Activated T-helper 2 cell treated with anti-CD3 and anti-CD28 coated beads, Interferon-gamma antibody, Interleukin-2, Interleukin-4, amounts not matched to agents 10 μg/mL and 5 μg/mL and 100 μg/mL, durations not matched to agents 14 hours and 24 hours and 36 hours (primary cell): ENCODE data around the gene ZBTB20. TPM values are rescaled to one million over a fixed set of nuclear protein-coding genes. Genes with fewer than 3 reads are reported as not detected.
"Not testable (repeated sequence)": the region's sequence is repeated elsewhere in the genome, so short reads cannot be mapped to it uniquely, and the experiment has no call there.

Source experiments
- DNase-seq: peaks from one replicate; pipeline ENCODE4 v3.0.0; 2021; ENCODE audit warnings: low spot score
- H3K27ac Mint-ChIP-seq: one replicate; pipeline ENCODE4 v1.8.0; 2021; ENCODE audit warnings: mixed read lengths
- H3K27me3 Mint-ChIP-seq: one replicate; pipeline ENCODE4 v1.8.0; 2021; ENCODE audit warnings: low read depth, mixed read lengths
- H3K36me3 Mint-ChIP-seq: one replicate; pipeline ENCODE4 v1.8.0; 2021; ENCODE audit warnings: low read depth, mixed read lengths
- H3K4me1 Mint-ChIP-seq: one replicate; pipeline ENCODE4 v1.8.0; 2021; ENCODE audit warnings: low read depth, mixed read lengths
- H3K4me3 Mint-ChIP-seq: one replicate; pipeline ENCODE4 v1.8.0; 2021; ENCODE audit warnings: low read depth, mild to moderate bottlenecking, moderate library complexity, mixed read lengths
- H3K9me3 Mint-ChIP-seq: one replicate; pipeline ENCODE4 v1.8.0; 2021; ENCODE audit warnings: mixed read lengths
- intact Hi-C: fragments of 100-400 bp; cut with micrococcal nuclease; formaldehyde crosslinking; loops from one replicate; pipeline ENCODE4 v1.15.1; 2023
- total RNA-seq: library from RNA; stranded (reverse); gene quantifications from 2 replicates; pipeline ENCODE4 v1.2.3, GENCODE V29; 2022

The ZBTB20 gene
- total RNA-seq, 1 donor from 2014 or later, result 3.3 TPM

DNA sequence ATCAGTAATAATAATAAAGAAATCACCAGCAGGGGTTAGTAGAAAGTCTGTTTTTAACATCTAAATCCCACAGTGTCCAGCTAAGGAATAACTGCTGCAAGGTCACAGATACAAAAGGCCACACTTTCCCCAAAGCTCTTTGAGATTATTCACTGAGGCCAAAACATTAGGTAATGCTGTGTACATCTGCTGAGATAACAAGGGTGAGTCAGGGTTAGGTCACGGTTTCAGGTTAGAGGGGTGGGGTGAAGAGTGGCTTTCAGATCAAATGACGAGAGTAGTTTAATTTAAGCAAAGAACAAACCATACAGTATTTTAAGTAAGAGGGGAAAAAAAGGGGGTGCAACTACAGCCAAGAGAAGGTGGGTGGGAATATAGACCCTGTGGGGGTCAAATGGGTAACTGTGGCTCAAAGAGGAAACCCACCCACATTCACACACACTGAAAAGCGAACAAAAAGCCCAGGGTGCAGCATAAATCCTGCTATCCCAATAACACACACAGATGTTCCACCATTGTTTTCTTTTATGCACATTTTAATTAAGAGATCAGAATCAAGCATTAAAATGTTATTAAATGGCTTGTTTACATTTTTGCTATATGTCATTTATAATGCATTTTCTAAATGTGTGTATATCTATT lies 440.4 kb downstream of the ZBTB20 start:
- H3K9me3 Mint-ChIP-seq, result no peaks in the 10 kb centered on the region
- H3K27me3 Mint-ChIP-seq, result no peaks in the 10 kb centered on the region
- no peak overlapping the region for H3K4me3 Mint-ChIP-seq
- no peaks in the 10 kb centered on the region for H3K36me3 Mint-ChIP-seq
- intact Hi-C loops, result loop anchor here (2.0 kb wide), 1 partner anchor 14 kb away; no protein-coding TSS in a partner anchor
- peaks cover 14% of the 10 kb centered on the region for H3K4me1 Mint-ChIP-seq
- H3K27ac Mint-ChIP-seq, result no peak overlapping the region
- no peak for DNase-seq

DNA sequence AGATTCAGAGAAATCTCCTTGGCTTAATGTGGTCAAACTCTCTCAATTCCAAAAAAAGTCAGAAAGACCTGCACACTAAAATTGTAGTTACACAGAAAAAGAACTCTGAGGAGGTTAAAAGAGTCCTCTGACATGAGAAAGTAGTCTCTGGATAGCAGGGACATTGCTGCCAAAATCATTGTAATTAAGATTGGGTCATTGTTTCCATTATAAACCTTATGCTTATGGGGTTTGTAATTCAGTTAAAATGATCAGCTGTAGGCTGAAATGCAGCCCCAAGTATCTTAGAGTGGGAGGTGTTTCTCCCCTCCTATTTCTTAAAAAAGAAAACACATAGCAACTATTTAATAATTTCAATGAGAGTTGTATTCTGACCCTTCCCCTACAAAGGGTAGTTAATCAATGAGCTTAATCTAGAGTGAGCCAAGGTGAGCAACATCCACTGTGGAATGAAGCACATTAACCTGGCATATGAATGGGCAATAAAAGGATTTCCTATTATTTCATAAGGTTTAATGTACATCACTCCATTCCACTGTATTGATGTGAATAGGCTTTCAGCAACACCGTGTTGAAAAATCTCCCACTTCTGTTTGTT lies 446.4 kb downstream of the ZBTB20 start:
- intact Hi-C loops, result no loop called here
- no peak for DNase-seq
- Mint-ChIP-seq H3K9me3 (no peaks in the 10 kb centered on the region), H3K4me3 (no peak overlapping the region), H3K27ac (no peak overlapping the region), H3K4me1 (no peaks in the 10 kb centered on the region), H3K27me3 (peaks cover 5% of the 10 kb centered on the region), H3K36me3 (no peaks in the 10 kb centered on the region)

DNA sequence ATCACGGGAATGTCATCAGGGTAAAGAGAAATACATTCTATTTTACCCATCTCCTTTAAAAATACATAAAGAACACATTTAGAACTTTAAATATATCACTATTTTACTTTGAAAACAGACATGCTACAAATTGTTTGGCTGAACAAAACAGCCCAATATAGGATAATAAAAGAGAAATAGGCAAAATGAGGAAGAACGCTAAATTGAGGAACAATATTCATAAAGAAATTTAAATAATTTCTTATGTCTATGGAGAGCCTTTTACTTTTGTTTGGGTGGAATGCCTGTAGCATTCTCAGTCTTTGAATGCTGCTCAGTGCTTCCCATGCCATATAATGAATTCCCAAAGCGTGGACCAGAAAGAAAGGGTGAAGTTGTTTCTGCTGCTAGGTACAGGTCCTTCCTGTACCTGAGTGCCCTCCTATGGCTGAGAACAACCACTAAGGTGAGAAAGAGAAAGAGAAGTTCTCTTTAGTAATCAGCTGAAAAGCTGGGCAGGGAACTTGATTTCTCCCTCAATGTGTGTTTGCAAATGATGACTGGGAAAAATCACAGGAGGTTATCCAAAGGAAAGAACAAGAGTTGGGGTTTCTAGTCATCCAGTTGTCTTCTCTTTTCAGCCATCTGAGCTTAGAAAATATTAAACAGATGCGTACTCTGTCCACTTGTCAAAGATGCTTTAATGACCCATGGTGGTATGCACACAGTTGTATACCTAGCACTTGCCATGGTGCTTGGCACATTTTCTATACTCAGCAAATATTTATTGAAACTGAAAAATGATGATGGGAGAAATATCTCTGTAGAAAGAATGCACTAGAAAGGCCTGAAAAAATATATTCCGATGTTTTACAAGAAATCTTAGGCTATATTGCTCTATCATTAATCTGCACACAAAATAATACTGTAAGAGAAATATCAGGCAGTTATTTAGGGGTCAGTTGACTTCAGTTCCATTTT lies 448.7 kb downstream of the ZBTB20 start:
- Mint-ChIP-seq H3K27me3 (peaks cover 5% of the 10 kb centered on the region), H3K4me3 (no peak overlapping the region)
- no peak for DNase-seq

DNA sequence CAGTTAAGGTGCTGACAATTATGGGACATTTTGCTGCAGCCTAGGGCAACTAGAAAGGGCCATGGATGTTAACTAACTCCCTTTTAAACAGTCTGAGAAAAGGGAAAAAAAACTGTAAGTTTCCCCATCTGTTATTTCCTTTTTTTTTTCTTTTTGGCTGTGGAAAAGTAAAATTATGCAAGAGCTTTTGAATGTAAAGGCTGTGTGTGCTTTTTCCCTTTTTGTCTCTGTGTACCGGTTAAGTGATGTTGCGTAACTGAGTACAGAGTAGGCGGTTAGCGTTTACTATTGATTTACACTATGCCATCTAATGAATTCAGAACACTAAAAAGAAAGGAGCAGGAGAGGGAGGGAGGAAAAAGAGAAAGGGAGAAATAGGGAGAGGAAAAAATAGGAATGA lies 449.7 kb downstream of the ZBTB20 start:
- no peak for DNase-seq
- no peak overlapping the region for H3K27ac Mint-ChIP-seq
- H3K27me3 Mint-ChIP-seq, result peaks cover 5% of the 10 kb centered on the region
- peaks cover 4% of the 10 kb centered on the region for H3K4me1 Mint-ChIP-seq
- H3K4me3 Mint-ChIP-seq, result no peak overlapping the region
- intact Hi-C loops, result no loop called here
- no peaks in the 10 kb centered on the region for H3K9me3 Mint-ChIP-seq
- no peaks in the 10 kb centered on the region for H3K36me3 Mint-ChIP-seq

More for the DNA sequence above, 448.7 kb downstream of the ZBTB20 start:
- no peaks in the 10 kb centered on the region for H3K4me1 Mint-ChIP-seq
- H3K9me3 Mint-ChIP-seq, result no peaks in the 10 kb centered on the region
- intact Hi-C loops, result no loop called here
- no peak overlapping the region for H3K27ac Mint-ChIP-seq
- H3K36me3 Mint-ChIP-seq, result no peaks in the 10 kb centered on the region

DNA sequence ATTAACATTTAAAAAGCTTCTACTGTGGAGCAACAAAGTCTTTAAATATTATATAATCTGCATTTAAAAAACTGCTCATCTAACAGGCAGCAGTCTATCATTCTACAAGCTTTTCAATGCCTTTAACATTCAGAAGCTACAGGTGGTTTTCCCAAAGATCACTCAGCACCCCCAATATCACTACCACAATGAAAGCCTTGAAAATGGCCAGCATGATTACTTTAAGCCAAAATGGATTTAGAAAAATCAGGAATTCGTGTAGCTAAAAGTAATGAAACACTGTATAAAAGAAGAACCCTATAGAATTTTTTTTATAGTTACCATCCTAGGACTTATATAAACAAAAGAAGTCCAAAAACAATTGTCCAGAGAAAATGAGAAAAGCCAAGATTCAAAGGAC lies 452.8 kb downstream of the ZBTB20 start:
- H3K4me3 Mint-ChIP-seq, result no peak overlapping the region
- intact Hi-C loops, result no loop called here
- peaks cover 5% of the 10 kb centered on the region for H3K27me3 Mint-ChIP-seq
- H3K4me1 Mint-ChIP-seq, result peaks cover 11% of the 10 kb centered on the region
- H3K36me3 Mint-ChIP-seq, result no peaks in the 10 kb centered on the region
- H3K9me3 Mint-ChIP-seq, result no peaks in the 10 kb centered on the region
- H3K27ac Mint-ChIP-seq, result no peak overlapping the region
- no peak for DNase-seq

DNA sequence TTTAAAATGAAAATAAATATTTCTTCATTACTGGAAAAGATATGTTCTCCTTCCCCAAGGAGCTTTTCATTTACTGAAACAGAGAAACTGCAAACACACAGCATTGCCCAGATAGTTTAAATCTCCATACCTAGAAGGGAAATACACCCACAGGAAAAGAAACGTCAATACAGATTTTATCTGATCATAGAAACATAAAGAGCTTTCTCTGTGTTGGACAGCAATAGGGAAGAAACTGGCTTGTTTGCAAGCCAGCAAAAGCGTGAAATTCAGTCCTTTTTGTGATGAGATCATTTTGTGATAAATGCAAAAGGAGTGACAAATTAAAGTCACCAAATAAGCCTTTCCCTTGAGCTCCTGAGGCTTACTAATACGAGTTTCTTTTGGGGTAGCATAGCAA lies 455.2 kb downstream of the ZBTB20 start:
- peaks cover 5% of the 10 kb centered on the region for H3K27me3 Mint-ChIP-seq
- H3K36me3 Mint-ChIP-seq, result no peaks in the 10 kb centered on the region
- H3K4me1 Mint-ChIP-seq, result peaks cover 12% of the 10 kb centered on the region
- DNase-seq, result no peak
- H3K4me3 Mint-ChIP-seq, result no peak overlapping the region
- H3K27ac Mint-ChIP-seq, result no peak overlapping the region
- H3K9me3 Mint-ChIP-seq, result no peaks in the 10 kb centered on the region
- intact Hi-C loops, result loop anchor here (2.0 kb wide), 2 partner anchors 15 to 59 kb away; no protein-coding TSS in a partner anchor

DNA sequence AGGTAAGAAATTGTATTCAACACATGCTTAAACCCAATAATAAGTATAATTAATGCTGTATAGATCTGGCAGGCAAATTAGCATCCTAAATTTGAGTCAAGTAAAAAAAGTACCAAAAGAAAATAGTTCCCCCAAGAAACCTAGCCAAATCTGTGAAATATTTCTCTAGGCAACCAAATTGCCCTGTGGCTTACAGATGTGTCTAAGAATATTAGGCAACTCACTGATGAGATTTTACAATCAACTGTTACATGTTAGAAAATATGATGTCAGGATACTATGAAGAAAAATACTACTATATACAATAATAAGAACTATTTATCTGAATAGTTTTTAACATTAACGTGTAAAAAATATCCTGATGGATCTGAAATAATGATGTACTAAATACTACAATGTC lies 456.2 kb downstream of the ZBTB20 start:
- Mint-ChIP-seq H3K4me1 (peaks cover 17% of the 10 kb centered on the region), H3K9me3 (no peaks in the 10 kb centered on the region), H3K36me3 (no peaks in the 10 kb centered on the region), H3K4me3 (no peak overlapping the region), H3K27ac (no peak overlapping the region), H3K27me3 (no peaks in the 10 kb centered on the region)
- DNase-seq, result no peak
- intact Hi-C loops, result no loop called here

DNA sequence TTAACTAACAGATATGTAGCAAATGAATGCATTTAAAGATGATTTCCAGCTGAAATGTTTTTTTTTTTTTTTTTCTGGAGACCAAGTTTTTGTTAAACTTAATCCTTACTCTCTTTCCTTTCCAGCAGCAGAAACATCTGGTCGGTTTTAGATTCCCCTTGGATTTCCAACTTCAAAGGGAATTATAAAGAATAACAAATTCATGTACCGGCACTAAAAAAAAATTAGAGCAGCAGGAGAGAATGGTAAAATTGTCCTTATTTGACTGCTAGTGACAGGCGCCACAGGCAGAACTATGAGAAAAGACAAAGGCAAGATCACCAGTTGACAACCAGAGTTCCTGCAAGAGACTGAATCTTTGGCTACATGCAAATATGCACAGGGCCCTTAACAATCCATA lies 459.9 kb downstream of the ZBTB20 start:
- Mint-ChIP-seq H3K27ac (no peak overlapping the region), H3K36me3 (no peaks in the 10 kb centered on the region), H3K27me3 (no peaks in the 10 kb centered on the region), H3K4me3 (no peak overlapping the region), H3K9me3 (no peaks in the 10 kb centered on the region), H3K4me1 (peaks cover 10% of the 10 kb centered on the region)
- DNase-seq, result no peak
- intact Hi-C loops, result no loop called here

DNA sequence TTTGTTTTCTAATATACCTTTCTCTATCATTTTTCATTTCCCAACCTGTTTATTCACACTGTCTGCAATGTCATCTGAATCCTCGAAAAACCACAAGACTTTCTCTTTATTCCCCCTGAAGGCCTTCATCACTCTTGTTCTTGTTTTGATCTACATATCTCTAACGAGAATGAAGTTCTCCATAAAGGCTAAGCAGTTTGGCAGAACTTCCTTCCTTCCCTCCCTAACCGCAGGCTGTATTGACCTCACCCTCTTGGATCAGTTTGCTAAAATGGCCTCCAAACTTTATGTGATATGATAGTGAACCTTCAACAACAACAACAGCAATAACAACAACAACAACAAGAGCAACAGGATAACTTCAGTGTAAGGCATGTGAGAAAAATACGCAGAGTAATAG lies 460.5 kb downstream of the ZBTB20 start:
- Mint-ChIP-seq H3K4me3 (no peak overlapping the region), H3K9me3 (no peaks in the 10 kb centered on the region), H3K27ac (no peak overlapping the region), H3K36me3 (no peaks in the 10 kb centered on the region), H3K27me3 (no peaks in the 10 kb centered on the region), H3K4me1 (peaks cover 6% of the 10 kb centered on the region)
- DNase-seq, result no peak
- intact Hi-C loops, result no loop called here

DNA sequence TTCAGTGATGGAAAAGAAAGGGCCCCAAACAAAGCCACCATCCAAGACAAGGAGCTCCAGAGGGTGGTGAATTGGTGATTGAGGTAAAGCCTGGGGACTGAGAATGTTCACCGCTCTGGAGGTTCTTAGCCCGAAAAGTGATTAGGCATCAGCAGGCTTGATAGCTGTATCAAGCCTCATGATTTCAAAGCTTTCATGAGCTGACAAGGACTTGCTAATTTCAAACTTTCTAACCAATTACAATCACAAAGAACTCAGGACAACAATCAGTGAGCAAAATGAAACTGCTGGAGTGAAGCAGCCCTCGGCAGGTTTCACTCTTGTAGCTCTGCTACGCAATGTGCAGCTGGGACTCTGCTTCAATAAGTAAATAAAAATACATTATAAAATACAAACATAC lies 461.9 kb downstream of the ZBTB20 start:
- Mint-ChIP-seq H3K27ac (no peak overlapping the region), H3K4me3 (no peak overlapping the region), H3K27me3 (no peaks in the 10 kb centered on the region), H3K4me1 (peaks cover 6% of the 10 kb centered on the region), H3K9me3 (no peaks in the 10 kb centered on the region), H3K36me3 (no peaks in the 10 kb centered on the region)
- DNase-seq, result no peak
- intact Hi-C loops, result no loop called here

DNA sequence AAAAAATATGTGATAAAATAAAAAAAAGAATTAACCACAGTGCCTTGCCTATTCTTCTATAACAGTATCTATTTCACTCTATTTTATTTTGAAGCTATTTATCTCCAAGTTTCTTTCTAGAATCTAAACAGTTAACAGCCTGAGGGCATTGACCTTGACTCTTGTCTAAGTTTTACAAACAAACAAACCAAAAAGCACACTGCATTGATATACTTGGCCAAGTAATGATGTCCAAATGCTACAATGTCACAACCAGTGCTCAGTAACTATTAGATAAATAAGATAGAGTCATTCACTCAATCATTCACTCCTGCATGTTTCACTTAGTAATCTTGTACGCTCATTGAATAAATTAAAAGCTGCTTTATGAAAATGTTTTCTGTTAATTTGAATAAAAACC lies 466.8 kb downstream of the ZBTB20 start:
- H3K4me1 Mint-ChIP-seq, result no peaks in the 10 kb centered on the region
- no peaks in the 10 kb centered on the region for H3K36me3 Mint-ChIP-seq
- H3K27ac Mint-ChIP-seq, result no peak overlapping the region
- intact Hi-C loops, result no loop called here
- no peaks in the 10 kb centered on the region for H3K27me3 Mint-ChIP-seq
- no peak overlapping the region for H3K4me3 Mint-ChIP-seq
- H3K9me3 Mint-ChIP-seq, result peaks cover 9% of the 10 kb centered on the region
- no peak for DNase-seq

DNA sequence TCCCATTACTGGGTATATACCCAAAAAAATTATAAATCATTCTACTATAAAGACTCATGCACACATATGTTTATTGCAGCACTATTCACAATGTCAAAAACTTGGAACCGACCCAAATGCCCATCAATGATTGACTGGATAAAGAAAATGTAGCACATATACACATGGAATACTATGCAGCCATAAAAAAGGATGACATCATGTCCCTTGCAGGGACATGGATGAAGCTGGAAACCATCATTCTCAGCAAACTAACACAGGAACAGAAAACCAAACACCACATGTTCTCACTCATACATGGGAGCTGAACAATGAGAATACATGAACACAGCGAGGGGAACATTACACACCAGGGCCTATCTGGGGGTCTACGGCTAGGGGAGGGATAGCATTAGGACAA lies 467.3 kb downstream of the ZBTB20 start:
- H3K27ac Mint-ChIP-seq, H3K4me3 Mint-ChIP-seq, DNase-seq, H3K9me3 Mint-ChIP-seq, H3K36me3 Mint-ChIP-seq, H3K27me3 Mint-ChIP-seq, H3K4me1 Mint-ChIP-seq, intact Hi-C loops: not testable (repeated sequence)

DNA sequence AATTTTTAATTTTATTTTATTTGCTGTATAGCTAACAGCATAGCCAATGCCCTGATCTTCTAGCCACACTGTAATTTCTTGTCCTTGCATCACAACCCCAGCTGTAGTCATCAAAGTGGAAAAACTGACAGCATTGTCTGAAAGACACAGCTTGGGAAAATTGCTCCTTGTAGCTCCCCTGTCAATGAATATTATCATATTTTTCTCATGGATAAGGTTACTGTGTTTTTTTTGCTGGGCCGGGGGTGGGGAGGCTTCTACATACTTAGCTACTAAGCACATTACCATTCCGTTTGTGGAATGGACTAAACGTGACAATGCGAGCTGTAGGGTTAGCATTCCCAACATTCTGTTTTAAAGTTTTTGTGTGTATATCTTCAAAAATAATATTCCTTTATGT lies 472.0 kb downstream of the ZBTB20 start:
- Mint-ChIP-seq H3K9me3 (peaks cover 9% of the 10 kb centered on the region), H3K4me3 (no peak overlapping the region), H3K36me3 (no peaks in the 10 kb centered on the region), H3K27ac (no peak overlapping the region), H3K27me3 (no peaks in the 10 kb centered on the region), H3K4me1 (no peaks in the 10 kb centered on the region)
- no peak for DNase-seq
- intact Hi-C loops, result no loop called here
